DOHH2 (cell line): ENCODE data around the gene TMEM250.

Source experiments
- H3F3A ChIP-seq: fragments of 200-600 bp; sonication (generic), shearing (Covaris generic); 2 replicates; pipeline ENCODE4 v1.6.0; 2016; ENCODE audit warnings: antibody characterized with exemption, mild to moderate bottlenecking; ENCODE audit not compliant: control insufficient read depth, insufficient read depth
- H3K27ac ChIP-seq: fragments of 200-600 bp; sonication (generic); 2 replicates; pipeline ENCODE4 v1.5.1; 2014; ENCODE audit warnings: low read depth, mild to moderate bottlenecking, low read length, moderate library complexity
- H3K27me3 ChIP-seq: fragments of 200-600 bp; sonication (generic); 2 replicates; pipeline ENCODE4 v1.6.1; 2014; ENCODE audit warnings: mild to moderate bottlenecking, low read length, mixed read lengths; ENCODE audit not compliant: control insufficient read depth
- H3K36me3 ChIP-seq: fragments of 200-600 bp; sonication (generic); 2 replicates; pipeline ENCODE4 v1.6.1; 2014; ENCODE audit warnings: mild to moderate bottlenecking, low read length, moderate library complexity, mixed read lengths; ENCODE audit not compliant: control insufficient read depth
- H3K4me1 ChIP-seq: fragments of 200-600 bp; sonication (generic); 2 replicates; pipeline ENCODE4 v1.6.1; 2014; ENCODE audit warnings: mild to moderate bottlenecking, low read length, mixed read lengths; ENCODE audit not compliant: control insufficient read depth
- H3K4me2 ChIP-seq: fragments of 200-600 bp; sonication (generic); 2 replicates; pipeline ENCODE4 v1.6.0; 2014; ENCODE audit warnings: mild to moderate bottlenecking, low read length, moderate library complexity
- H3K4me3 ChIP-seq: fragments of 200-600 bp; sonication (generic); 2 replicates; pipeline ENCODE4 v1.5.1; 2014; ENCODE audit warnings: mild to moderate bottlenecking, low read length, mixed read lengths
- H3K79me2 ChIP-seq: fragments of 200-600 bp; sonication (generic); 2 replicates; pipeline ENCODE4 v1.6.1; 2014; ENCODE audit warnings: mild to moderate bottlenecking, low read length, mixed read lengths; ENCODE audit not compliant: control insufficient read depth
- H3K9me2 ChIP-seq: fragments of 200-600 bp; sonication (generic); replicated peaks from 2 replicates; pipeline ENCODE4 v1.6.1; 2014; ENCODE audit warnings: mild to moderate bottlenecking, low read length, mixed read lengths; ENCODE audit not compliant: control insufficient read depth
- H3K9me3 ChIP-seq: fragments of 200-600 bp; sonication (generic); 2 replicates; pipeline ENCODE4 v1.6.1; 2014; ENCODE audit warnings: antibody characterized with exemption, low read length, mixed read lengths; ENCODE audit not compliant: control insufficient read depth, insufficient read depth
- H4K20me1 ChIP-seq: fragments of 200-600 bp; sonication (generic); 2 replicates; pipeline ENCODE4 v1.6.0; 2014; ENCODE audit warnings: low read depth, mild to moderate bottlenecking, antibody characterized with exemption, low read length, moderate library complexity; ENCODE audit not compliant: control insufficient read depth, insufficient read depth
- EZH2phosphoT487 ChIP-seq: fragments of 200-600 bp; sonication (generic); IDR thresholded peaks from 2 replicates; pipeline ENCODE4 v1.6.1; 2017; ENCODE audit warnings: borderline replicate concordance, mild to moderate bottlenecking, antibody characterized with exemption, low read length, moderate library complexity, mixed read lengths
- TF ChIP-seq, protein P1 (sequence below): fragments of 200-600 bp; sonication (generic); IDR thresholded peaks from one replicate; pipeline ENCODE4 v1.5.1; 2014; ENCODE audit warnings: antibody characterized with exemption, mild to moderate bottlenecking, low read depth, low read length; ENCODE audit not compliant: poor library complexity, severe bottlenecking

The TMEM250 gene

DNA sequence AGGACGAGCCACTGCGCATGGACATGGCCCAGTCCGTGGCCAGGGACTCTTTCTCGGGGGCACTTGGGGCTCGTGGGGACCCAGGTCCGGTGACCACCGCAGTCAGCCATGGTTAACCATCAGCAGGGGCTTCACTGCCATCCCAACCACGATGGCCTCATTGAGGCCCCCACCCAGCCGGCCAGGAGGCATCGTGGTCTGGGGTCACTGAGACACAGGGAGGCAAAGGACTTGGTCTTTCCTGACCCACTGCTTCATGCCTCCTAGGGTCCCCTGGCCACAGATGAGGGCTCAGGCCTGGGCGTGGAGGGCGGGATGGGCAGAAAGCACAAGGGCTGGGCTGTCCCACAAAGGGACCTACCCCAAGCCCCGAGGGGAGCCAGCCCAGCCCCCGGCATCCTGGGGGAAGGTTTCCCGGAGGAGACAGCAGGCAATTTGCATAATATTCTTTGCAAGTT, 30.2 kb downstream of the TMEM250 start:
- H3K79me2 ChIP-seq, result no peaks in the 10 kb centered on the region
- H3K27me3 ChIP-seq, result peaks cover 5% of the 10 kb centered on the region; the same call in 1 of the 2 replicates
- H3K9me2 ChIP-seq, result no peaks in the 10 kb centered on the region
- H3K9me3 ChIP-seq, result no peaks in the 10 kb centered on the region
- TF ChIP-seq, protein P1, sequence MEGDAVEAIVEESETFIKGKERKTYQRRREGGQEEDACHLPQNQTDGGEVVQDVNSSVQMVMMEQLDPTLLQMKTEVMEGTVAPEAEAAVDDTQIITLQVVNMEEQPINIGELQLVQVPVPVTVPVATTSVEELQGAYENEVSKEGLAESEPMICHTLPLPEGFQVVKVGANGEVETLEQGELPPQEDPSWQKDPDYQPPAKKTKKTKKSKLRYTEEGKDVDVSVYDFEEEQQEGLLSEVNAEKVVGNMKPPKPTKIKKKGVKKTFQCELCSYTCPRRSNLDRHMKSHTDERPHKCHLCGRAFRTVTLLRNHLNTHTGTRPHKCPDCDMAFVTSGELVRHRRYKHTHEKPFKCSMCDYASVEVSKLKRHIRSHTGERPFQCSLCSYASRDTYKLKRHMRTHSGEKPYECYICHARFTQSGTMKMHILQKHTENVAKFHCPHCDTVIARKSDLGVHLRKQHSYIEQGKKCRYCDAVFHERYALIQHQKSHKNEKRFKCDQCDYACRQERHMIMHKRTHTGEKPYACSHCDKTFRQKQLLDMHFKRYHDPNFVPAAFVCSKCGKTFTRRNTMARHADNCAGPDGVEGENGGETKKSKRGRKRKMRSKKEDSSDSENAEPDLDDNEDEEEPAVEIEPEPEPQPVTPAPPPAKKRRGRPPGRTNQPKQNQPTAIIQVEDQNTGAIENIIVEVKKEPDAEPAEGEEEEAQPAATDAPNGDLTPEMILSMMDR, result no peak
- TF ChIP-seq EZH2phosphoT487, result no peak
- H3K4me3 ChIP-seq, result no peak overlapping the region
- no peaks in the 10 kb centered on the region for H3K36me3 ChIP-seq
- no peak overlapping the region for H3K27ac ChIP-seq
- peaks cover 4% of the 10 kb centered on the region for H3F3A ChIP-seq
- no peaks in the 10 kb centered on the region for H4K20me1 ChIP-seq
- H3K4me1 ChIP-seq, result peaks cover 11% of the 10 kb centered on the region
- H3K4me2 ChIP-seq, result no peak overlapping the region

DNA sequence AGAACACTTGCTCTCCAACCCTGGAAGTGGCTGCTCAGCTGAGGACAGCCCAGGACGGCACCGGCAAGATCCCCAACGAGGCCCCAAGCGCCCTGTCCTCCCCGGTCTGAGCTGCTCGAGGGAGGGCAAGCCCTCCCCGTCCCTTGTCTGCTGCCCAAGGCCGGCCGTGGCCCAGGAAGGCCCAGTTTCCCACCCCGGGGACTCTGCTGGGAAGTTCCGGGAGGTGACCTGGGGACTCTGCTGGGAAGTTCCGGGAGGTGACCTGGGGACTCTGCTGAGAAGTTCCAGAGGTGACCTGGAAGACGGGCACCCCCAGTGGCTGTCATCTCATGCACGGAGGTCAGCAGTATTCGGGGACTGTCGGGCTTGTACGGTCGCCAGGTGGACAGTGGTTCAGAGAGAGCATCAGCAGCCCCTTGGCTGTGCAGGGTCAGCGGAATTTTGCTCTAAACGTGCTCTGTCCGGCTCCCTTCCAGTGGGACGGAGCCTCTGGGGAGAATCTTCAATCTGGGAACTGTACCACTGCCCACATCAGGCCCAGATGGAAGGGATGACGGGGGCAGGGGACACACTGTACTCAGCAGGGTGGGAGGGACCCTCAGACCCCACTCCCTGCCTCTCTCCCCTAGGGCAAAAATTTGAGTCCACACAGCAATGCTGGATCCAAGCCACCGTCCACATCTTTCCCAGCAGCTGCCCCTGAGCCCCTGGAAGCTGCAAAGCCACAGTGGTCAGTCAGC, 30.8 kb downstream of the TMEM250 start:
- H3K79me2 ChIP-seq, result no peaks in the 10 kb centered on the region

DNA sequence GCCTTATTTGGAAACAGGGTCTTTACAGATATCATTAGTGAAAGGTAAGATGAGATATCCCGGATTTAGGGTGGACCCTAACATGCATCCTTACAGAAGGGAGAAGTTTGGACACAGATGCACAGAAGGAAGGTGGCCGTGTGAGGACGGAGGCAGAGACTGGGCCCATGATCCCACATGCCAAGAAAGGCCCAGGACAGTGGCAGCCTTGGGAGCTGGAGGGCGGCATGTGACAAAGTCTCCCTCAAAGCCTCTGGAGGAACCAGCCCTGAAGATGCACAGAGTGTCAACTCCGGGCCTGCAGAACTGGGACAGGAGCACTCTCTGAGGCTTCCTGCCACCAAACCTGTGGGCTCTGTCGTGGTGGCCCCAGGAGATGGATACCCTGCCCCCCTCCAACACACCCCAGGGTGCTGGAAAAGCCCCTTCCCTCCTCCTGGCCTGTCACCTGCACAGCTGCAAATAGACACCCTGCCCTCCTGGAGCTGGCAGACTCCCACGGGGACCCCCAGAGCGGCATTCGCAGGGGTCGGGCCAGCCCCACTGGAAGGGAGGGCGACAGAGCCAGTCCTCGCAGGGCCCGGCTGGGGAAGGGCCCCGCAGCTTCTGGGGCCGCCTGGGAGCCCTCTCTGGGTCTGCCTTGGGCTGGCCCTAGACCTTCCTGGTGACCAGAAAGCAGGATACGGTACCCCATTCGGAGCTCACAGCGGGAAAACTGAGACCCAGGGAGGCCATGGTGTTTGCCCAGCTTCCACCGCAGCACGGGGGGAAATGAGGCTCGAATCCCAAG, 31.5 kb downstream of the TMEM250 start:
- Histone ChIP-seq H3K27ac (no peak overlapping the region), H3K36me3 (no peaks in the 10 kb centered on the region), H3K4me1 (peaks cover 11% of the 10 kb centered on the region), H3K27me3 (peaks cover 5% of the 10 kb centered on the region; the same call in 1 of the 2 replicates), H3K9me3 (no peaks in the 10 kb centered on the region), H3K4me3 (no peak overlapping the region), H3K9me2 (no peaks in the 10 kb centered on the region), H4K20me1 (no peaks in the 10 kb centered on the region), H3K79me2 (no peaks in the 10 kb centered on the region), H3K4me2 (no peak overlapping the region), H3F3A (peaks cover 4% of the 10 kb centered on the region)
- TF ChIP-seq EZH2phosphoT487, result no peak
- TF ChIP-seq, protein P1, result no peak

More for the DNA sequence above, 30.8 kb downstream of the TMEM250 start:
- H3K9me2 ChIP-seq, result no peaks in the 10 kb centered on the region
- H3K36me3 ChIP-seq, result no peaks in the 10 kb centered on the region
- H3K27me3 ChIP-seq, result peaks cover 5% of the 10 kb centered on the region; the same call in 1 of the 2 replicates
- no peaks in the 10 kb centered on the region for H3K9me3 ChIP-seq
- peaks cover 11% of the 10 kb centered on the region for H3K4me1 ChIP-seq
- H3F3A ChIP-seq, result peaks cover 4% of the 10 kb centered on the region
- TF ChIP-seq, protein P1, result no peak
- no peak for TF ChIP-seq EZH2phosphoT487
- H4K20me1 ChIP-seq, result no peaks in the 10 kb centered on the region
- H3K27ac ChIP-seq, result no peak overlapping the region
- no peak overlapping the region for H3K4me3 ChIP-seq
- H3K4me2 ChIP-seq, result no peak overlapping the region
